Central memory CD8-positive, alpha-beta T cell (primary cell): ENCODE results near the gene BCL7C.
"Not testable (repeated sequence)": the region's sequence is repeated elsewhere in the genome, so short reads cannot be mapped to it uniquely, and the experiment has no call there.

Experiments
- ATAC-seq: fragments of 150-1000 bp; cut with Tn5 transposase; replicated peaks from 2 replicates; pipeline ENCODE4 v1.10.0; 2022; ENCODE audit warnings: mild to moderate bottlenecking, moderate FRiP score, moderate number of reproducible peaks; ENCODE audit not compliant: poor library complexity, severe bottlenecking; ENCODE audit errors: extremely low read depth
- DNase-seq, 2 donors: peaks; one replicate each; pipeline ENCODE4 v3.0.0; 2021; ENCODE audit warnings: low spot score in 2 of 2
- H3K27ac Mint-ChIP-seq: one replicate; pipeline ENCODE4 v1.8.0; 2022; ENCODE audit warnings: low read depth, mild to moderate bottlenecking, moderate library complexity, mixed read lengths
- H3K27me3 Mint-ChIP-seq: one replicate; pipeline ENCODE4 v1.8.0; 2022; ENCODE audit warnings: mixed read lengths
- H3K36me3 Mint-ChIP-seq: one replicate; pipeline ENCODE4 v1.8.0; 2022; ENCODE audit warnings: mild to moderate bottlenecking, moderate library complexity, mixed read lengths; ENCODE audit not compliant: insufficient read depth
- H3K4me1 Mint-ChIP-seq: one replicate; pipeline ENCODE4 v1.8.0; 2022; ENCODE audit warnings: mixed read lengths
- H3K4me3 Mint-ChIP-seq: one replicate; pipeline ENCODE4 v1.8.0; 2022; ENCODE audit warnings: mild to moderate bottlenecking, moderate library complexity, mixed read lengths
- H3K9me3 Mint-ChIP-seq: one replicate; pipeline ENCODE4 v1.8.0; 2022; ENCODE audit warnings: mixed read lengths

BCL7C gene

GRCh38 chr16:30893744-30894539, at the start of gene BCL7C:
BCL7C (minus strand) TSS chr16:30894077; CDS start chr16:30893944, 133 bp downstream.
- H3K4me3 Mint-ChIP-seq: peak within 1 kb of the TSS; percentile 86
- DNase-seq (peak; percentile 48 to 49), ATAC-seq (peak; percentile 70)
- no peaks in the 10 kb centered on the region for H3K27me3 Mint-ChIP-seq
- peaks cover 24% of the 10 kb centered on the region for H3K36me3 Mint-ChIP-seq
- H3K27ac Mint-ChIP-seq: peak within 1 kb of the TSS; percentile 79
- peaks cover 38% of the 10 kb centered on the region for H3K4me1 Mint-ChIP-seq
- no peaks in the 10 kb centered on the region for H3K9me3 Mint-ChIP-seq

GRCh38 chr16:30942426-30942806, 48.5 kb upstream of the BCL7C start:
- H3K9me3 Mint-ChIP-seq: no peaks in the 10 kb centered on the region
- H3K36me3 Mint-ChIP-seq: peaks cover 6% of the 10 kb centered on the region
- H3K4me3 Mint-ChIP-seq: peak overlapping the region; percentile 54
- no peak for DNase-seq
- peak overlapping the region; percentile 89 for H3K27ac Mint-ChIP-seq
- H3K4me1 Mint-ChIP-seq: peaks cover 31% of the 10 kb centered on the region
- no peaks in the 10 kb centered on the region for H3K27me3 Mint-ChIP-seq
- ATAC-seq: no peak

GRCh38 chr16:30941600-30942425, 47.9 kb upstream of the BCL7C start:
- H3K36me3 Mint-ChIP-seq: peaks cover 6% of the 10 kb centered on the region
- no peaks in the 10 kb centered on the region for H3K27me3 Mint-ChIP-seq
- H3K9me3 Mint-ChIP-seq: no peaks in the 10 kb centered on the region
- peaks cover 31% of the 10 kb centered on the region for H3K4me1 Mint-ChIP-seq
- peak overlapping the region; percentile 54 for H3K4me3 Mint-ChIP-seq
- H3K27ac Mint-ChIP-seq: peak overlapping the region; percentile 89
- peak; percentile 49 to 51 for DNase-seq
- ATAC-seq: peak; percentile 92

- not testable (repeated sequence) for H3K27ac Mint-ChIP-seq, H3K4me3 Mint-ChIP-seq, H3K9me3 Mint-ChIP-seq, H3K36me3 Mint-ChIP-seq, DNase-seq, ATAC-seq, H3K27me3 Mint-ChIP-seq
- peaks cover 33% of the 10 kb centered on the region for H3K4me1 Mint-ChIP-seq
Observed at GRCh38 chr16:30939571-30939970, 45.7 kb upstream of the BCL7C start.

- ATAC-seq (no peak), DNase-seq (no peak)
- Mint-ChIP-seq H3K4me3 (no peak overlapping the region), H3K9me3 (no peaks in the 10 kb centered on the region), H3K27me3 (no peaks in the 10 kb centered on the region), H3K4me1 (peaks cover 32% of the 10 kb centered on the region), H3K36me3 (peaks cover 3% of the 10 kb centered on the region), H3K27ac (peak overlapping the region; percentile 75)
Observed at GRCh38 chr16:30937692-30938091, 43.8 kb upstream of the BCL7C start.

GRCh38 chr16:30934827-30935557, 41.1 kb upstream of the BCL7C start:
- H3K4me3 Mint-ChIP-seq: no peak overlapping the region
- H3K4me1 Mint-ChIP-seq: peaks cover 17% of the 10 kb centered on the region
- peak overlapping the region; percentile 0 for H3K27ac Mint-ChIP-seq
- DNase-seq (no peak), ATAC-seq (no peak)
- H3K27me3 Mint-ChIP-seq: no peaks in the 10 kb centered on the region
- no peaks in the 10 kb centered on the region for H3K9me3 Mint-ChIP-seq
- H3K36me3 Mint-ChIP-seq: peaks cover 12% of the 10 kb centered on the region

GRCh38 chr16:30931068-30931650, 37.3 kb upstream of the BCL7C start:
- Mint-ChIP-seq H3K27ac (no peak overlapping the region), H3K4me3 (no peak overlapping the region), H3K36me3 (peaks cover 10% of the 10 kb centered on the region), H3K4me1 (peaks cover 21% of the 10 kb centered on the region), H3K9me3 (no peaks in the 10 kb centered on the region), H3K27me3 (no peaks in the 10 kb centered on the region)
- ATAC-seq (no peak), DNase-seq (no peak)

GRCh38 chr16:30930160-30930571, 36.3 kb upstream of the BCL7C start:
- DNase-seq (no peak), ATAC-seq (no peak)
- Mint-ChIP-seq H3K4me1 (peaks cover 23% of the 10 kb centered on the region), H3K36me3 (peaks cover 11% of the 10 kb centered on the region), H3K4me3 (no peak overlapping the region), H3K27me3 (no peaks in the 10 kb centered on the region), H3K27ac (no peak overlapping the region), H3K9me3 (no peaks in the 10 kb centered on the region)

- peaks cover 11% of the 10 kb centered on the region for H3K36me3 Mint-ChIP-seq
Observed at GRCh38 chr16:30929167-30929566, 35.3 kb upstream of the BCL7C start.

GRCh38 chr16:30928390-30928789, 34.5 kb upstream of the BCL7C start:
- Mint-ChIP-seq H3K4me1 (peaks cover 21% of the 10 kb centered on the region), H3K36me3 (peaks cover 11% of the 10 kb centered on the region), H3K27me3 (no peaks in the 10 kb centered on the region), H3K4me3 (no peak overlapping the region), H3K9me3 (no peaks in the 10 kb centered on the region), H3K27ac (no peak overlapping the region)
- ATAC-seq: no peak
- DNase-seq: no peak

More at GRCh38 chr16:30929167-30929566, 35.3 kb upstream of the BCL7C start:
- Mint-ChIP-seq H3K27me3 (no peaks in the 10 kb centered on the region), H3K27ac (no peak overlapping the region), H3K4me1 (peaks cover 21% of the 10 kb centered on the region), H3K4me3 (no peak overlapping the region), H3K9me3 (no peaks in the 10 kb centered on the region)
- ATAC-seq: no peak
- DNase-seq: no peak

GRCh38 chr16:30927789-30928378, 34.0 kb upstream of the BCL7C start:
- H3K4me3 Mint-ChIP-seq: no peak overlapping the region
- H3K36me3 Mint-ChIP-seq: peaks cover 11% of the 10 kb centered on the region

More at GRCh38 chr16:30927789-30928378, 34.0 kb upstream of the BCL7C start:
- Mint-ChIP-seq H3K9me3 (no peaks in the 10 kb centered on the region), H3K27me3 (no peaks in the 10 kb centered on the region), H3K4me1 (peaks cover 21% of the 10 kb centered on the region), H3K27ac (no peak overlapping the region)
- DNase-seq (no peak), ATAC-seq (no peak)
